Measurements from ENCODE around the gene TLE4. TPM values are rescaled to one million over a fixed set of nuclear protein-coding genes. Genes with fewer than 3 reads are reported as not detected.

The TLE4 gene
- total and polyA plus RNA-seq, 2 experiments from 2014 or later, result 29.6 to 38.4 TPM

DNA sequence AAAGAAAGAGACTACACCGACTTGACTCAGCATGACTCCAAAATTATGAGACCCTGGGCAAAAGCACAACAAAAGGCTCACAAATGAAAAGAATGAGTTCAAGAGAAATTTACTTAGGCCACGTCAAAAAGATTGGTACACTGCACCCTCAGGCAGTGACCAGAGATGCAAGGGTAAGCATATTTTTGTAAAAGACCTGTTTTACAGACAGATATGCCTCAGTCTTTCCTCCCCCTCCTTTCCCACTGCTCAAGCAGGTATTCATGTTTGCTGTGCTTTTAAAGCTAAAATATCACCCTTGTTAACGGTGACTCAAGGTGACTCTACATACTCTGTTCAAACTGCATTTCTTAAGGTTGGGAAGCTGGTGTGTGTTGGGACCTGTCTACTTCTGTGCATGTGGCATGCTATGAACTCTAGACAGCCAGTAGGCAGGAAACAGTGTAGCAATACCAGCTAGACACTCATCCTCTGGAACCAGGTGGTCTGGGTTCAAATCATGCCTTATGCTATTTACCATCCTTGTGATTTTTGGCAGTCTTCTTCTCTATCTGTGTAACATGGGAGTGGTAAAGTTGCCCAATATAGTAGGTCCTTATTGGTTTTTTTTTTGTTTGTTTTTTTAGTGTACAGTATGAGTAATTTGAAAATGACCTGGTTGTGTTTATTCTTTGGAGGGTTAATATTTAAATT, 98.7 kb downstream of the TLE4 start:
- Histone ChIP-seq H3K9me2 (replicated peaks; ENCODE audit: insufficient read depth) (no peaks in the 10 kb centered on the region), H3K9me3 (ENCODE audit: low read depth) (no peaks in the 10 kb centered on the region), H3K4me2 (peak overlapping the region; percentile 49), H3K4me1 (ENCODE audit: insufficient read depth) (peaks cover 12% of the 10 kb centered on the region), H3K27ac (peak overlapping the region; percentile 56), H3K27me3 (no peaks in the 10 kb centered on the region), H3K79me2 (peaks cover 4% of the 10 kb centered on the region), H2AFZ (no peak overlapping the region), H3K4me3 (no peak overlapping the region), H4K20me1 (ENCODE audit: insufficient read depth, poor library complexity, severe bottlenecking) (no peaks in the 10 kb centered on the region), H3K36me3 (replicated peaks; ENCODE audit: insufficient read depth, low read depth) (no peaks in the 10 kb centered on the region)
- 61% methylated on average over 3 of the region's 3 CpGs for WGBS (ENCODE audit: low lambda C conversion rate, missing lambda C conversion rate)
- no peak for DNase-seq (ENCODE audit: low spot score)
- TF ChIP-seq EZH2phosphoT487 (IDR thresholded peaks at IDR 0.05; ENCODE audit: low read depth, severe bottlenecking, unreplicated experiment), result no peak

DNA sequence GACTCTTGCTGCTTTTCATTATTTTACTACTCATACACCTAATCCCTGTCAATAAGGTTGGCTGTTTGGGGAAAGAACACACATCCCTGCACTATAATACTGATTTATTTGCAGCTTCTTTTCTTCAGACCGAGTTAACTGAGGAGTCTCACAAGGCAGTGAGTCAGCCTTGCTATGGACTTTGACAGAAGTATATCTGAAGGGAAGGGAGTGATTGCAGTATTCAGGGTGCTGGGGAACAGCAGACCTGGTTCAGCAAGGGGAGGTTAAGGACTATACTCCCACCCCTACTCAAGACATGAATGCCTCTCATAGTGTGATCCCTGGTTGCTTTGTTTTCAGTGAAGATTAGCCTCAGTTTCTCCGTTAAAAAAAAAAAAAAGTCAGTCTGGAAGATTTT, 99.8 kb downstream of the TLE4 start:
- Histone ChIP-seq H3K4me2 (peak overlapping the region; percentile 49), H3K79me2 (peaks cover 4% of the 10 kb centered on the region), H3K4me1 (ENCODE audit: insufficient read depth) (peaks cover 12% of the 10 kb centered on the region), H3K4me3 (no peak overlapping the region), H3K27me3 (no peaks in the 10 kb centered on the region), H4K20me1 (ENCODE audit: insufficient read depth, poor library complexity, severe bottlenecking) (no peaks in the 10 kb centered on the region), H3K36me3 (replicated peaks; ENCODE audit: insufficient read depth, low read depth) (no peaks in the 10 kb centered on the region), H3K9me3 (ENCODE audit: low read depth) (no peaks in the 10 kb centered on the region), H3K27ac (peak overlapping the region; percentile 62), H2AFZ (no peak overlapping the region), H3K9me2 (replicated peaks; ENCODE audit: insufficient read depth) (no peaks in the 10 kb centered on the region)
- 30% methylated on average over 2 of the region's 2 CpGs for WGBS (ENCODE audit: low lambda C conversion rate, missing lambda C conversion rate)
- TF ChIP-seq, protein P1, sequence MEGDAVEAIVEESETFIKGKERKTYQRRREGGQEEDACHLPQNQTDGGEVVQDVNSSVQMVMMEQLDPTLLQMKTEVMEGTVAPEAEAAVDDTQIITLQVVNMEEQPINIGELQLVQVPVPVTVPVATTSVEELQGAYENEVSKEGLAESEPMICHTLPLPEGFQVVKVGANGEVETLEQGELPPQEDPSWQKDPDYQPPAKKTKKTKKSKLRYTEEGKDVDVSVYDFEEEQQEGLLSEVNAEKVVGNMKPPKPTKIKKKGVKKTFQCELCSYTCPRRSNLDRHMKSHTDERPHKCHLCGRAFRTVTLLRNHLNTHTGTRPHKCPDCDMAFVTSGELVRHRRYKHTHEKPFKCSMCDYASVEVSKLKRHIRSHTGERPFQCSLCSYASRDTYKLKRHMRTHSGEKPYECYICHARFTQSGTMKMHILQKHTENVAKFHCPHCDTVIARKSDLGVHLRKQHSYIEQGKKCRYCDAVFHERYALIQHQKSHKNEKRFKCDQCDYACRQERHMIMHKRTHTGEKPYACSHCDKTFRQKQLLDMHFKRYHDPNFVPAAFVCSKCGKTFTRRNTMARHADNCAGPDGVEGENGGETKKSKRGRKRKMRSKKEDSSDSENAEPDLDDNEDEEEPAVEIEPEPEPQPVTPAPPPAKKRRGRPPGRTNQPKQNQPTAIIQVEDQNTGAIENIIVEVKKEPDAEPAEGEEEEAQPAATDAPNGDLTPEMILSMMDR (IDR thresholded peaks at IDR 0.05; ENCODE audit: poor library complexity), result no peak
- TF ChIP-seq EZH2phosphoT487 (IDR thresholded peaks at IDR 0.05; ENCODE audit: low read depth, severe bottlenecking, unreplicated experiment) (no peak), EZH2 (IDR thresholded peaks at IDR 0.05; ENCODE audit: borderline replicate concordance) (no peak)
- peak; percentile 66 for DNase-seq (ENCODE audit: low spot score)

DNA sequence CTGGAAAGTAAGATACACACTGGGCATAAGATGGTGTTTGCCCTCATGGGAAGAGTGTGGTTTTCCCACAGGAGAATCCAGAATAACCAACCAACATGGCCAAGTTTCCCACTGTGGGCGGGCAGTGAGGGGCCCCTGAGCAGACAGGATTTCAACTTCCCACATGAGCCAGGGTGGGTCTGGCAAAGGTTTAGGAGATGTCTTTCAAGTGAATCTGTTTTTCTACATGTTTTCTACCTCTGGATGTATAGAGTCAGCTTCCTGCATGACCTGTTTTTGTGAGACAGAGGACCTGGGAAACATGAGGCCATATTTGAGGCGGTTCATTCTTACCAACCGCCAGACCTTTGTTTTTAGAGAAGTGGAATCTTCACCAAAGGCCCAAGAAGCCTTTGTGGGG, 100.5 kb downstream of the TLE4 start:
- WGBS (ENCODE audit: low lambda C conversion rate, missing lambda C conversion rate), result 51% methylated on average over 3 of the region's 3 CpGs
- peaks cover 12% of the 10 kb centered on the region for H3K4me1 ChIP-seq (ENCODE audit: insufficient read depth)

DNA sequence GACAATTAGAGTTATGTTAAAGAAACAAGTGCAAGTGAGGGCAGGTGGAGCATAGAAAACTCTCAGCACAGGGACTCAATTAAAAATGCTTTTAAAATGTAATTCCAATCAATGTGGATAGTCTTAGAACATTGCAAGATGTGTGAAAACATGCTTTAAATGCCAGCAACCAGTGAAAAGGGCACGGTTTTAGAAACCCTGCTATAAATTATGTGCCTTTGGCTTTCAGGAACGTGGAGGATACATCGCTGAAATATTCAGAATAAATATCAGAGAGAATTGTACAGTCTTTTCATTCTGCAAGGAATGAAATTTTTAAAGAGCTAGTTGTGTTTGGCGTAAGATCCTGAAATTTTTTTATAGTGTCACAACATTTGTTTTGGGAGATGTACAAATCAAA, 101.1 kb downstream of the TLE4 start:
- Histone ChIP-seq H3K27ac (peak overlapping the region; percentile 62), H2AFZ (no peak overlapping the region), H3K4me2 (no peak overlapping the region), H3K9me3 (ENCODE audit: low read depth) (no peaks in the 10 kb centered on the region), H3K4me1 (ENCODE audit: insufficient read depth) (peaks cover 12% of the 10 kb centered on the region), H3K27me3 (no peaks in the 10 kb centered on the region), H4K20me1 (ENCODE audit: insufficient read depth, poor library complexity, severe bottlenecking) (no peaks in the 10 kb centered on the region), H3K79me2 (peaks cover 9% of the 10 kb centered on the region), H3K4me3 (no peak overlapping the region), H3K36me3 (replicated peaks; ENCODE audit: insufficient read depth, low read depth) (no peaks in the 10 kb centered on the region), H3K9me2 (replicated peaks; ENCODE audit: insufficient read depth) (no peaks in the 10 kb centered on the region)
- WGBS (ENCODE audit: low lambda C conversion rate, missing lambda C conversion rate), result 92% methylated on average over 4 of the region's 4 CpGs
- no peak for DNase-seq (ENCODE audit: low spot score)
- TF ChIP-seq EZH2phosphoT487 (IDR thresholded peaks at IDR 0.05; ENCODE audit: low read depth, severe bottlenecking, unreplicated experiment), result no peak
- TF ChIP-seq EZH2 (IDR thresholded peaks at IDR 0.05; ENCODE audit: borderline replicate concordance), result no peak
- TF ChIP-seq, protein P1 (IDR thresholded peaks at IDR 0.05; ENCODE audit: poor library complexity), result no peak

More for the DNA sequence above, 100.5 kb downstream of the TLE4 start:
- H3K4me3 ChIP-seq, result no peak overlapping the region
- no peak overlapping the region for H3K4me2 ChIP-seq
- H3K27me3 ChIP-seq, result no peaks in the 10 kb centered on the region
- no peaks in the 10 kb centered on the region for H3K9me2 ChIP-seq (replicated peaks; ENCODE audit: insufficient read depth)
- H3K9me3 ChIP-seq (ENCODE audit: low read depth), result no peaks in the 10 kb centered on the region
- H3K36me3 ChIP-seq (replicated peaks; ENCODE audit: insufficient read depth, low read depth), result no peaks in the 10 kb centered on the region
- DNase-seq (ENCODE audit: low spot score), result no peak
- H2AFZ ChIP-seq, result no peak overlapping the region
- H3K27ac ChIP-seq, result peak overlapping the region; percentile 62
- TF ChIP-seq, protein P1 (IDR thresholded peaks at IDR 0.05; ENCODE audit: poor library complexity), result no peak
- no peak for TF ChIP-seq EZH2 (IDR thresholded peaks at IDR 0.05; ENCODE audit: borderline replicate concordance)
- TF ChIP-seq EZH2phosphoT487 (IDR thresholded peaks at IDR 0.05; ENCODE audit: low read depth, severe bottlenecking, unreplicated experiment), result no peak
- no peaks in the 10 kb centered on the region for H4K20me1 ChIP-seq (ENCODE audit: insufficient read depth, poor library complexity, severe bottlenecking)
- peaks cover 9% of the 10 kb centered on the region for H3K79me2 ChIP-seq
